HepG2 (cell line): ENCODE measurements around the gene C20orf144. TPM values are rescaled to one million over a fixed set of nuclear protein-coding genes. Genes with fewer than 3 reads are reported as not detected.

ENCODE experiments used
- ATAC-seq: fragments of 200-7000 bp; cut with Tn5 transposase; 3 replicates; pipeline ENCODE4 v1.9.1; 2020; ENCODE audit warnings: mild to moderate bottlenecking, moderate library complexity
- BruUV-seq: library from RNA; stranded (reverse); fragments of 400-500 nt; replicated peaks from 2 replicates; lab custom pipeline; 2021; lab: Mats Ljungman, UMichigan
- CTCF ChIA-PET: fragments of 300-600 bp; formaldehyde crosslinking; extraction: SDS; loops from one replicate; lab custom pipeline; 2021; ENCODE audit warnings: low total read pairs, inconsistent platforms, low intra/inter-chr PET ratio; lab: Yijun Ruan, JAX
- POLR2A ChIA-PET: fragments of 350-600 bp; sonication (Branson Sonifier 250); formaldehyde crosslinking; loops from one replicate; lab custom pipeline; 2020; ENCODE audit warnings: antibody characterized with exemption, inconsistent platforms; lab: Yijun Ruan, JAX
- DNase-seq: peaks from one replicate; pipeline ENCODE4 v3.0.0-alpha.2; 2015; ENCODE audit warnings: low spot score
- FAIRE-seq: peaks from 3 replicates; lab custom pipeline; 2011; peaks lifted over from hg19 to GRCh38; lab: Jason Lieb, UNC
- H2AFZ ChIP-seq: one replicate; pipeline ENCODE4 v1.6.1; 2011; ENCODE audit warnings: low read length, inconsistent platforms
- H3K27ac ChIP-seq: fragments of 300-600 bp; 3 replicates; pipeline ENCODE4 v1.8.0; 2011; ENCODE audit warnings: mixed run types, mild to moderate bottlenecking, mixed read lengths, low read length, inconsistent platforms; ENCODE audit not compliant: insufficient read depth; ENCODE audit errors: extremely low read length
- H3K27me3 ChIP-seq, 2 experiments: fragments of 200-600 bp in 1 of 2; 2 replicates in 1 of 2; 3 replicates in 1 of 2; pipeline versions ENCODE4 v1.6.0 to v1.8.0; 2011; ENCODE audit warnings: low read length in 2 of 2, mild to moderate bottlenecking in 2 of 2, moderate library complexity in 2 of 2, inconsistent platforms in 1 of 2; ENCODE audit not compliant: insufficient read depth in 2 of 2, control insufficient read depth in 1 of 2
- H3K36me3 ChIP-seq, 2 experiments: fragments of 200-600 bp in 1 of 2; replicated peaks in 1 of 2; 2 replicates in 1 of 2; 3 replicates in 1 of 2; pipeline versions ENCODE4 v1.5.1 to v1.8.0; 2011; ENCODE audit warnings: low read length in 2 of 2, inconsistent platforms in 1 of 2; ENCODE audit not compliant: insufficient read depth in 2 of 2, control insufficient read depth in 1 of 2
- H3K4me1 ChIP-seq: 2 replicates; pipeline ENCODE4 v1.5.1; 2012; ENCODE audit warnings: low read length, inconsistent platforms; ENCODE audit not compliant: insufficient read depth
- H3K4me2 ChIP-seq: 2 replicates; pipeline ENCODE4 v1.6.0; 2011; ENCODE audit warnings: low read depth, low read length, inconsistent platforms
- H3K4me3 ChIP-seq, 3 experiments: fragments of 200-600 bp in 1 of 3; sonication (generic), shearing (Covaris generic) in 1 of 3; replicated peaks in 1 of 3; 2 replicates each; pipeline ENCODE4 v1.5.1; 2011 to 2016; ENCODE audit warnings: low read length in 3 of 3, inconsistent platforms in 2 of 3, low read depth in 2 of 3, mild to moderate bottlenecking in 2 of 3, control low read depth in 1 of 3, mixed read lengths in 1 of 3; ENCODE audit not compliant: insufficient read depth in 1 of 3
- H3K79me2 ChIP-seq: one replicate; pipeline ENCODE4 v1.6.1; 2011; ENCODE audit warnings: low read length, inconsistent platforms; ENCODE audit not compliant: insufficient read depth
- H3K9ac ChIP-seq: 2 replicates; pipeline ENCODE4 v1.6.0; 2011; ENCODE audit warnings: mild to moderate bottlenecking, low read depth, low read length, inconsistent platforms; ENCODE audit not compliant: insufficient read depth
- H3K9me3 ChIP-seq: 2 replicates; pipeline ENCODE4 v1.5.1; 2012; ENCODE audit warnings: mild to moderate bottlenecking, low read length
- H4K20me1 ChIP-seq: 2 replicates; pipeline ENCODE4 v1.6.0; 2011; ENCODE audit warnings: inconsistent platforms, mild to moderate bottlenecking, low read length, moderate library complexity; ENCODE audit not compliant: insufficient read depth
- CHD4 ChIP-seq: fragments of 200-600 bp; sonication (generic); IDR thresholded peaks from 2 replicates; pipeline ENCODE4 v1.7.0; 2017; ENCODE audit warnings: mild to moderate bottlenecking, low read length, borderline replicate concordance
- CREB1 ChIP-seq, 2 experiments: fragments of 450-650 bp in 1 of 2; IDR thresholded peaks; 2 replicates each; pipeline ENCODE4 v1.6.1; 2016 to 2017; ENCODE audit warnings: control low read depth in 1 of 2, mild to moderate bottlenecking in 1 of 2, missing compliant biosample characterization in 1 of 2, missing genetic modification characterization in 1 of 2
- HNRNPL ChIP-seq: fragments of 200-400 bp; formaldehyde crosslinking; IDR thresholded peaks from 2 replicates; pipeline ENCODE4 v1.6.1; 2017; ENCODE audit warnings: mild to moderate bottlenecking, low read depth, low read length
- HNRNPLL ChIP-seq: fragments of 200-400 bp; formaldehyde crosslinking; IDR thresholded peaks from 2 replicates; pipeline ENCODE4 v1.6.1; 2017; ENCODE audit warnings: mild to moderate bottlenecking, low read depth, low read length; ENCODE audit not compliant: poor library complexity, severe bottlenecking
- LCORL ChIP-seq, 2 experiments: fragments of 450-650 bp in 1 of 2; sonication (generic) in 1 of 2; formaldehyde crosslinking in 1 of 2; IDR thresholded peaks; 2 replicates each; pipeline versions ENCODE4 v1.5.0 to v1.6.1; 2017 to 2020; ENCODE audit warnings: antibody characterized with exemption in 1 of 2, missing genetic modification reagents in 1 of 2
- NFKB2 ChIP-seq: sonication (generic); formaldehyde crosslinking; IDR thresholded peaks from 2 replicates; pipeline ENCODE4 v1.4.0; 2020; ENCODE audit warnings: missing genetic modification reagents, borderline replicate concordance
- POGZ ChIP-seq: sonication (generic); formaldehyde crosslinking; IDR thresholded peaks from 2 replicates; pipeline ENCODE4 v1.4.0; 2020; ENCODE audit warnings: mild to moderate bottlenecking, missing genetic modification reagents
- SNRNP70 ChIP-seq: fragments of 200-400 bp; formaldehyde crosslinking; IDR thresholded peaks from 2 replicates; pipeline ENCODE4 v1.6.1; 2017; ENCODE audit warnings: mild to moderate bottlenecking, low read depth, low read length, moderate library complexity
- TEAD3 ChIP-seq: optimal IDR thresholded peaks from 2 replicates; pipeline ENCODE3; 2016; ENCODE audit warnings: borderline replicate concordance
- ZFP91 ChIP-seq: sonication (generic); formaldehyde crosslinking; IDR thresholded peaks from 2 replicates; pipeline ENCODE4 v1.9.0; 2022; ENCODE audit warnings: missing genetic modification reagents, mild to moderate bottlenecking, borderline replicate concordance
- ZFX ChIP-seq: sonication (generic); formaldehyde crosslinking; IDR thresholded peaks from 2 replicates; pipeline ENCODE4 v1.4.0; 2020; ENCODE audit warnings: mild to moderate bottlenecking, low read depth, missing genetic modification reagents, moderate library complexity
- WGBS: methylation state at CpG from one replicate; pipeline ENCODE4 v1.1.6; 2017; ENCODE audit warnings: low lambda C conversion rate; 5-methylcytosine and 5-hydroxymethylcytosine counted together
- in situ Hi-C: cut with HindIII; loops from 2 replicates; pipeline ENCODE4 v1.10.0; 2017; ENCODE audit warnings: low pct_unique_long_range_greater_than_20kb; ENCODE audit not compliant: extremely low pct_ligation_motif_present
- intact Hi-C: fragments of 100-400 bp; cut with micrococcal nuclease; formaldehyde crosslinking; loops from one replicate; pipeline ENCODE4 v1.10.0; 2022; ENCODE audit not compliant: unreplicated experiment
- polyA plus RNA-seq, 8 experiments: library from polyadenylated mRNA; depleted of rRNA in 3 of 8; stranded (reverse) in 7 of 8; unstranded in 1 of 8; fragments of >200 nt; fragmentation: Illumina TruSeq in 4 of 8; extraction: Trizol in 4 of 8; gene quantifications; 2 replicates each; pipeline versions ENCODE4 v1.2.1 to v1.2.3, GENCODE V29; 2011 to 2016; ENCODE audit warnings: low read depth in 4 of 8, missing spikeins in 1 of 8, mixed read lengths in 1 of 8; ENCODE audit not compliant: insufficient read depth in 1 of 8
- total RNA-seq, 5 experiments: library from RNA; depleted of rRNA; stranded (reverse); fragments of >200 nt; fragmentation: Illumina TruSeq; extraction: Trizol; gene quantifications; 2 replicates each; pipeline ENCODE4 v1.2.3, GENCODE V29; 2016; ENCODE audit warnings: low read depth in 1 of 5
- TF ChIP-seq, protein P1 (sequence below): IDR thresholded peaks from 2 replicates; pipeline ENCODE4 v1.6.1; 2012; ENCODE audit warnings: low read depth, low read length, improper control_type of control experiment

The C20orf144 gene
- total and polyA plus RNA-seq, 2 of the 13 experiments (the other 11 are each of a cell fraction or from before 2014, with no cell fraction given): 0.09 to 0.16 TPM

DNA sequence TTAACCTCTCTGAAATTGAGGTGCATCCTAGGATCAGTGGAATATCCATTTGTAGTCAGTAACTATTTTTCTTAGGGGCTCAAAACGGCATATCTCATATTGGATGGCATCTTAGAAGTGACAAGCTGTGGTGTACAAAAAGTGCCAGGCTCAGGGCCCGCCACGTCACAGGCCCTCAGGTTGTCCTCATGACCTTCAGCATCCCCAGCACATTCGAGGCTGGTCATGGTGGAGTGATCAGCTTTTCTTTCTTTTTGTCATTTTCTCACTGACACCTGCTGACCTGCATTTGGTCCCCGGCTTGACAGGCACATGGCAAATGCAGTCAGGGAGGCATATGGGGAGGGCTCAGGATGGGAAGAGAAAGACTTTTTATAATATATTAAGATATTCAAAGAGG is 31.2 kb downstream of the C20orf144 start:
- no peaks in the 10 kb centered on the region for H3K36me3 ChIP-seq
- peak; percentile 69 for TF ChIP-seq CREB1 (IDR thresholded peaks at IDR 0.05)
- TF ChIP-seq CREB1 (CRISPR knock-in tag; IDR thresholded peaks at IDR 0.05): no peak
- no peak for TF ChIP-seq ZFX (CRISPR knock-in tag)
- in situ Hi-C loops: no loop called here
- intact Hi-C loops: no loop called here
- peaks cover 66% of the 10 kb centered on the region for H3K4me1 ChIP-seq
- H3K4me3 ChIP-seq: no peak overlapping the region; a peak in 1 of 6 replicates
- CTCF ChIA-PET: no interaction called here
- H3K79me2 ChIP-seq: no peaks in the 10 kb centered on the region
- ATAC-seq (no peak), FAIRE-seq (no peak), DNase-seq (no peak)
- H3K27me3 ChIP-seq: no peaks in the 10 kb centered on the region
- peak overlapping the region; percentile 14; the same call in 1 of the 2 replicates for H3K4me2 ChIP-seq
- no peak overlapping the region for H2AFZ ChIP-seq
- H3K27ac ChIP-seq: no peak overlapping the region
- H3K9me3 ChIP-seq: no peaks in the 10 kb centered on the region
- POLR2A ChIA-PET: interaction anchor here (2.0 kb wide), 1 partner anchor 11 kb away, joined by 6 read pairs; no protein-coding TSS in a partner anchor
- 42% methylated on average over 5 of the region's 5 CpGs for WGBS
- BruUV-seq: no TSS peak
- H3K9ac ChIP-seq: no peak overlapping the region
- H4K20me1 ChIP-seq: no peaks in the 10 kb centered on the region

DNA sequence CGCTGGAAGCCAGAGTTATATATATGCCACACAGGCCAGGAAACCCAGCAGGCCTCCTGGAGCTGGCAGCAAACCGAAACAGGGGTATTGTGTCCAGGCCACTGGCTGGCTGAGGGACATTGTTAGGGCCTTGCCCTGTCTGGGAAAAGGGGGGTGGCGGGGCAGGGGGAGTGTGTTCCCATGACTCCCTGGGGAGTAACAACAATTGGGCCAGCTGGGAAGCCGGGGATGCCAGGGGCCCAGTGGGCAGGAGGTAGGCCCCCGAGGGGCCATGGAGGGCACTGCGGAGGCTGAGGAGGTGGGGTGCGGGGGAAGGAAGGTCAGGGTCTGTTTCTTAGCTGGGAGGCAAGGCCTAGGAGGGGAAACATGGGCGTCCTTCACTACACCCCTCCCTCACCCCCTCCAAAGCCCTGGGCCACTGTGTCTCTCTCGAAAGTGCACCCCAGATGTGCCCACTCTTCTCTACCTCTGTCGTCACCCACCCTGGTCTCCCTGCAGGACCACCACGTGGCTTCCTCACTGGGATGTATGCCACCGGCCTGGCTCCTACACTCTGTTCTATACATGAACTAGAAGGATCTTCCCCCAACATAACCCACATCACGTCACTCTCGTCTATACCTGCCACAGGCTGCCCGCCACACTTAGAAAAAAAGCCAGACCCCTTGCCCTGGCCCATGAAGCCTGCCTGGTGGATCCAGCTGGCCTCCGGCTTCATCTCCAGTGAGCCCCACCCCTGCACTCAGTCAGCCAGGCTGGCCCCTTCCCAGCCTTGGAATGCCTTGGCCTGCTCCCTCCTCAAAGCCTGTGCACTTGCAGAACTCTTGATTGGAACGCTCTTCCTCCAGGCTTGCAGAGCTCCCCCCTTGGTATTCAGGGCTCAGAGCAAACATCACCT is 31.9 kb downstream of the C20orf144 start:
- Histone ChIP-seq H3K4me1 (peaks cover 59% of the 10 kb centered on the region), H3K9ac (no peak overlapping the region), H3K27ac (no peak overlapping the region), H3K4me2 (no peak overlapping the region), H3K36me3 (no peaks in the 10 kb centered on the region), H3K4me3 (no peak overlapping the region), H3K79me2 (no peaks in the 10 kb centered on the region), H3K9me3 (no peaks in the 10 kb centered on the region), H2AFZ (no peak overlapping the region), H4K20me1 (no peaks in the 10 kb centered on the region), H3K27me3 (no peaks in the 10 kb centered on the region)
- ATAC-seq (peak; percentile 11), FAIRE-seq (no peak), DNase-seq (no peak)
- POLR2A ChIA-PET: interaction anchor here (2.0 kb wide), 1 partner anchor 10 kb away, joined by 6 read pairs; no protein-coding TSS in a partner anchor
- intact Hi-C loops (no loop called here), in situ Hi-C loops (no loop called here)
- no TSS peak for BruUV-seq
- CTCF ChIA-PET: no interaction called here
- WGBS: 67% methylated on average over 17 of the region's 17 CpGs
- TF ChIP-seq LCORL (IDR thresholded peaks at IDR 0.05): no peak
- no peak for TF ChIP-seq LCORL (CRISPR knock-in tag; IDR thresholded peaks at IDR 0.05)
- TF ChIP-seq HNRNPLL: peak; percentile 24
- TF ChIP-seq, protein P1, sequence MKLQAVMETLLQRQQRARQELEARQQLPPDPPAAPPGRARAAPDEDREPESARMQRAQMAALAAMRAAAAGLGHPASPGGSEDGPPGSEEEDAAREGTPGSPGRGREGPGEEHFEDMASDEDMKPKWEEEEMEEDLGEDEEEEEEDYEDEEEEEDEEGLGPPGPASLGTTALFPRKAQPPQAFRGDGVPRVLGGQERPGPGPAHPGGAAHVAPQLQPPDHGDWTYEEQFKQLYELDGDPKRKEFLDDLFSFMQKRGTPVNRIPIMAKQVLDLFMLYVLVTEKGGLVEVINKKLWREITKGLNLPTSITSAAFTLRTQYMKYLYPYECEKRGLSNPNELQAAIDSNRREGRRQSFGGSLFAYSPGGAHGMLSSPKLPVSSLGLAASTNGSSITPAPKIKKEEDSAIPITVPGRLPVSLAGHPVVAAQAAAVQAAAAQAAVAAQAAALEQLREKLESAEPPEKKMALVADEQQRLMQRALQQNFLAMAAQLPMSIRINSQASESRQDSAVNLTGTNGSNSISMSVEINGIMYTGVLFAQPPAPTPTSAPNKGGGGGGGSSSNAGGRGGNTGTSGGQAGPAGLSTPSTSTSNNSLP: no peak
- TF ChIP-seq CHD4: no peak
- peak; percentile 74; the same call in 1 of the 2 replicates for TF ChIP-seq HNRNPL
- 0 out of 2 replicates have a peak, but pooled peaks have one; percentile 14 for TF ChIP-seq ZFP91 (CRISPR knock-in tag)
- TF ChIP-seq POGZ (CRISPR knock-in tag): 0 out of 2 replicates have a peak, but pooled peaks have one; percentile 14
- no peak for TF ChIP-seq SNRNP70
- TF ChIP-seq NFKB2: 0 out of 2 replicates have a peak, but pooled peaks have one; percentile 45
- TF ChIP-seq TEAD3 (CRISPR knock-in tag): peak; percentile 46
